Prostate gland (tissue), 2 donors: ENCODE data around the gene IQCB1. TPM values are rescaled to one million over a fixed set of nuclear protein-coding genes. Genes with fewer than 3 reads are reported as not detected.

Experiments
- DNase-seq: peaks from one replicate; pipeline ENCODE4 v3.0.0-alpha.2; 2019; ENCODE audit warnings: low spot score
- H3K27ac ChIP-seq, 2 donors: fragments of 200-600 bp; sonication (generic); 2 replicates each; pipeline ENCODE4 v1.5.1; 2017 to 2019
- H3K27me3 ChIP-seq: fragments of 200-600 bp; sonication (generic); replicated peaks from 2 replicates; pipeline ENCODE4 v1.5.1; 2019; ENCODE audit not compliant: insufficient read depth
- H3K36me3 ChIP-seq, 2 donors: fragments of 200-600 bp; sonication (generic); 1 replicate in 1 of 2; 2 replicates in 1 of 2; pipeline versions ENCODE4 v1.5.1 to v1.8.1; 2017 to 2019
- H3K4me1 ChIP-seq: fragments of 200-600 bp; sonication (generic); replicated peaks from 2 replicates; pipeline ENCODE4 v1.5.1; 2019
- H3K4me3 ChIP-seq, 2 donors: fragments of 200-600 bp; sonication (generic); 2 replicates each; pipeline ENCODE4 v1.5.1; 2017 to 2019
- H3K9me3 ChIP-seq: fragments of 200-600 bp; sonication (generic); 2 replicates; pipeline ENCODE4 v1.5.1; 2017
- CTCF ChIP-seq, 4 experiments: fragments of 200-600 bp in 2 of 4; fragments of 450-650 bp in 2 of 4; sonication (generic) in 2 of 4; IDR thresholded peaks; 1 replicate in 3 of 4; 2 replicates in 1 of 4; pipeline ENCODE4 v1.5.1; 2016 to 2019; ENCODE audit warnings: antibody characterized with exemption in 4 of 4, mild to moderate bottlenecking in 2 of 4, moderate library complexity in 2 of 4
- POLR2A ChIP-seq: fragments of 450-650 bp; IDR thresholded peaks from one replicate; pipeline ENCODE4 v1.6.1; 2016; ENCODE audit warnings: antibody characterized with exemption, mild to moderate bottlenecking
- POLR2AphosphoS5 ChIP-seq: sonication (generic); formaldehyde crosslinking; IDR thresholded peaks from one replicate; pipeline ENCODE4 v1.6.1; 2017; ENCODE audit warnings: antibody characterized with exemption
- WGBS: methylation state at CpG from one replicate; pipeline ENCODE4 v1.1.5; 2018; 5-methylcytosine and 5-hydroxymethylcytosine counted together
- intact Hi-C: fragments of 100-400 bp; cut with DNase I; formaldehyde crosslinking; loops from one replicate; pipeline ENCODE4 v1.14.2; 2022
- total RNA-seq, 2 donors: library from RNA; depleted of rRNA; stranded (reverse); fragments of >200 nt; gene quantifications; one replicate each; pipeline ENCODE4 v1.1.0, GENCODE V29; 2016

IQCB1 gene
- total RNA-seq, 2 donors from 2014 or later = 16.2 to 17.9 TPM

GRCh38 chr3:121817753-121818152 lies 17.1 kb downstream of the IQCB1 start:
- intact Hi-C loops = no loop called here
- Histone ChIP-seq H3K27ac (no peak overlapping the region), H3K27me3 (no peaks in the 10 kb centered on the region), H3K4me1 (no peaks in the 10 kb centered on the region), H3K9me3 (no peaks in the 10 kb centered on the region), H3K36me3 (peaks cover 0 to 4% of the 10 kb centered on the region in 2 donors), H3K4me3 (no peak overlapping the region)
- TF ChIP-seq CTCF (IDR thresholded peaks at IDR 0.05) (no peak), POLR2AphosphoS5 (no peak), POLR2A (no peak)
- DNase-seq = no peak

- no peaks in the 10 kb centered on the region for H3K27me3 ChIP-seq
- TF ChIP-seq POLR2AphosphoS5 = no peak
- no peak for TF ChIP-seq POLR2A
- no peak for TF ChIP-seq CTCF (IDR thresholded peaks at IDR 0.05)
- no peaks in the 10 kb centered on the region for H3K9me3 ChIP-seq
- no peaks in the 10 kb centered on the region for H3K36me3 ChIP-seq
- no peak for DNase-seq
- WGBS = 0% methylated on average over 1 of the region's 1 CpG
- no peaks in the 10 kb centered on the region for H3K4me1 ChIP-seq
- intact Hi-C loops = no loop called here
- H3K27ac ChIP-seq = no peak overlapping the region
- no peak overlapping the region for H3K4me3 ChIP-seq
Measured at GRCh38 chr3:121809249-121809648, 25.6 kb downstream of the IQCB1 start.

- Histone ChIP-seq H3K27ac (no peak overlapping the region), H3K4me3 (no peak overlapping the region), H3K4me1 (no peaks in the 10 kb centered on the region), H3K27me3 (no peaks in the 10 kb centered on the region), H3K36me3 (no peaks in the 10 kb centered on the region), H3K9me3 (no peaks in the 10 kb centered on the region)
- no peak for DNase-seq
- intact Hi-C loops = no loop called here
- 92% methylated on average over 2 of the region's 2 CpGs for WGBS
- TF ChIP-seq CTCF (IDR thresholded peaks at IDR 0.05) = no peak
- TF ChIP-seq POLR2AphosphoS5 = no peak
- TF ChIP-seq POLR2A = no peak
Measured at GRCh38 chr3:121803771-121804320, 31.0 kb downstream of the IQCB1 start.

- H3K27ac ChIP-seq = no peak overlapping the region
- no peaks in the 10 kb centered on the region for H3K4me1 ChIP-seq
- intact Hi-C loops = no loop called here
- H3K27me3 ChIP-seq = no peaks in the 10 kb centered on the region
- no peak for TF ChIP-seq POLR2A
- no peak for TF ChIP-seq POLR2AphosphoS5
- TF ChIP-seq CTCF (IDR thresholded peaks at IDR 0.05) = no peak
- DNase-seq = no peak
- H3K9me3 ChIP-seq = no peaks in the 10 kb centered on the region
- H3K4me3 ChIP-seq = no peak overlapping the region
- H3K36me3 ChIP-seq = no peaks in the 10 kb centered on the region
Measured at GRCh38 chr3:121800906-121801305, 34.0 kb downstream of the IQCB1 start.

GRCh38 chr3:121796970-121797369 lies 37.9 kb downstream of the IQCB1 start:
- Histone ChIP-seq H3K4me1 (no peaks in the 10 kb centered on the region), H3K27ac (no peak overlapping the region), H3K27me3 (no peaks in the 10 kb centered on the region), H3K36me3 (no peaks in the 10 kb centered on the region), H3K4me3 (no peak overlapping the region), H3K9me3 (no peaks in the 10 kb centered on the region)
- WGBS = 33% methylated on average over 1 of the region's 1 CpG
- TF ChIP-seq POLR2A (no peak), CTCF (IDR thresholded peaks at IDR 0.05) (no peak), POLR2AphosphoS5 (no peak)
- intact Hi-C loops = no loop called here
- no peak for DNase-seq
